Vagina (tissue), 2 donors: ENCODE data around the gene HNRNPDL.

Experiments used
- POLR2A ChIP-seq, 2 donors: fragments of 450-650 bp; IDR thresholded peaks; one replicate each; pipeline ENCODE4 v1.6.1; 2017; ENCODE audit warnings: antibody characterized with exemption in 2 of 2, mild to moderate bottlenecking in 2 of 2, moderate library complexity in 2 of 2
- POLR2AphosphoS5 ChIP-seq, 2 donors: sonication (generic); formaldehyde crosslinking; IDR thresholded peaks; one replicate each; pipeline ENCODE4 v1.9.0; 2017; ENCODE audit warnings: antibody characterized with exemption in 2 of 2, mild to moderate bottlenecking in 2 of 2, low read depth in 1 of 2; ENCODE audit not compliant: insufficient read depth in 1 of 2
- TF ChIP-seq, protein P1 (sequence below), 3 experiments: fragments of 450-650 bp in 2 of 3; fragments of 200-600 bp in 1 of 3; sonication (generic) in 1 of 3; IDR thresholded peaks; one replicate each; pipeline ENCODE4 v1.5.1; 2017 to 2019; ENCODE audit warnings: antibody characterized with exemption in 3 of 3, mild to moderate bottlenecking in 2 of 3, moderate library complexity in 2 of 3

DNA sequence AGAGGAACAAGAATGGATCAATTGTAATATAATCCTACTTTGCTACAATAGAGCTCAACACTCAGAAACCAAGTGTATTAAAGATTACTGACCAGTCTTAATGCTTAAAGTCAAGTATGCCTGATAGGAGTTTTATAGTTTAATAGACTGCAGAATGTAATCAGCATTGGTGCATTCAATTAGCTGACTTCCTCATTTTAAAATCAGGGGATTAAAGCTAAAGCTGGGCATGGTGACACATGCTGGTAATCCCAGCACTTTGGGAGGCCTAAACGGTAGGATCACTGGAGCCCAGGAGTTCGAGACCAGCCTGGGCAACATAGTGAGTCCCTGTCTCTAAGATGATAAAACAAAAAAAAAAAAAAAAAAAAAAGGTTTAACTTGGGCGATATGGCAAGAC lies 10.8 kb downstream of the HNRNPDL start:
- TF ChIP-seq, protein P1, sequence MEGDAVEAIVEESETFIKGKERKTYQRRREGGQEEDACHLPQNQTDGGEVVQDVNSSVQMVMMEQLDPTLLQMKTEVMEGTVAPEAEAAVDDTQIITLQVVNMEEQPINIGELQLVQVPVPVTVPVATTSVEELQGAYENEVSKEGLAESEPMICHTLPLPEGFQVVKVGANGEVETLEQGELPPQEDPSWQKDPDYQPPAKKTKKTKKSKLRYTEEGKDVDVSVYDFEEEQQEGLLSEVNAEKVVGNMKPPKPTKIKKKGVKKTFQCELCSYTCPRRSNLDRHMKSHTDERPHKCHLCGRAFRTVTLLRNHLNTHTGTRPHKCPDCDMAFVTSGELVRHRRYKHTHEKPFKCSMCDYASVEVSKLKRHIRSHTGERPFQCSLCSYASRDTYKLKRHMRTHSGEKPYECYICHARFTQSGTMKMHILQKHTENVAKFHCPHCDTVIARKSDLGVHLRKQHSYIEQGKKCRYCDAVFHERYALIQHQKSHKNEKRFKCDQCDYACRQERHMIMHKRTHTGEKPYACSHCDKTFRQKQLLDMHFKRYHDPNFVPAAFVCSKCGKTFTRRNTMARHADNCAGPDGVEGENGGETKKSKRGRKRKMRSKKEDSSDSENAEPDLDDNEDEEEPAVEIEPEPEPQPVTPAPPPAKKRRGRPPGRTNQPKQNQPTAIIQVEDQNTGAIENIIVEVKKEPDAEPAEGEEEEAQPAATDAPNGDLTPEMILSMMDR (IDR thresholded peaks at IDR 0.05): no peak
- TF ChIP-seq POLR2A (IDR thresholded peaks at IDR 0.05): no peak
- TF ChIP-seq POLR2AphosphoS5 (IDR thresholded peaks at IDR 0.05; ENCODE audit: insufficient read depth in 1 of 2, low read depth in 1 of 2): no peak
